MM.1S (cell line): Measurements from ENCODE around the gene MDGA2.

Experiments used
- DNase-seq: peaks from one replicate; pipeline ENCODE4 v3.0.0-alpha.2; 2015
- H2AFZ ChIP-seq: fragments of 300-600 bp; sonication (generic); 2 replicates; pipeline ENCODE4 v1.6.0; 2016; ENCODE audit warnings: antibody characterized with exemption, low read length
- H3F3A ChIP-seq: fragments of 300-600 bp; sonication (generic); 2 replicates; pipeline ENCODE4 v1.6.1; 2016; ENCODE audit warnings: mild to moderate bottlenecking, antibody characterized with exemption, low read length, moderate library complexity, mixed read lengths; ENCODE audit not compliant: insufficient read depth
- H3K27ac ChIP-seq: fragments of 300-600 bp; sonication (generic); 2 replicates; pipeline ENCODE4 v1.5.1; 2016; ENCODE audit warnings: mild to moderate bottlenecking, low read length
- H3K27me3 ChIP-seq: fragments of 300-600 bp; sonication (generic); replicated peaks from 2 replicates; pipeline ENCODE4 v1.6.0; 2016; ENCODE audit warnings: low read length; ENCODE audit not compliant: insufficient read depth
- H3K36me3 ChIP-seq: fragments of 300-600 bp; sonication (generic); replicated peaks from 2 replicates; pipeline ENCODE4 v1.6.1; 2016; ENCODE audit warnings: mild to moderate bottlenecking, low read length, mixed read lengths; ENCODE audit not compliant: insufficient read depth
- H3K4me1 ChIP-seq: fragments of 300-600 bp; sonication (generic); 2 replicates; pipeline ENCODE4 v1.6.1; 2016; ENCODE audit warnings: low read length, mixed read lengths
- H3K4me2 ChIP-seq: fragments of 300-600 bp; sonication (generic); 2 replicates; pipeline ENCODE4 v1.6.0; 2016; ENCODE audit warnings: low read depth, low read length
- H3K4me3 ChIP-seq: fragments of 300-600 bp; sonication (generic); 2 replicates; pipeline ENCODE4 v1.5.1; 2016; ENCODE audit warnings: low read length, mixed read lengths
- H3K79me2 ChIP-seq: fragments of 300-600 bp; sonication (generic); 2 replicates; pipeline ENCODE4 v1.6.1; 2016; ENCODE audit warnings: mixed run types, low read length, mixed read lengths
- H3K9ac ChIP-seq: fragments of 300-600 bp; sonication (generic); 2 replicates; pipeline ENCODE4 v1.6.1; 2016; ENCODE audit warnings: low read length, mixed read lengths
- H3K9me2 ChIP-seq: fragments of 300-600 bp; sonication (generic); replicated peaks from 2 replicates; pipeline ENCODE4 v1.6.1; 2016; ENCODE audit warnings: mild to moderate bottlenecking, low read length, mixed read lengths; ENCODE audit not compliant: insufficient read depth
- H3K9me3 ChIP-seq: fragments of 300-600 bp; sonication (generic); replicated peaks from 2 replicates; pipeline ENCODE4 v1.6.1; 2016; ENCODE audit warnings: mild to moderate bottlenecking, low read length, mixed read lengths; ENCODE audit not compliant: insufficient read depth
- H4K20me1 ChIP-seq: fragments of 300-600 bp; sonication (generic); 2 replicates; pipeline ENCODE4 v1.6.1; 2016; ENCODE audit warnings: mild to moderate bottlenecking, low read length, moderate library complexity, mixed read lengths; ENCODE audit not compliant: insufficient read depth
- EZH2 ChIP-seq: fragments of 300-600 bp; sonication (generic); optimal IDR thresholded peaks from 2 replicates; pipeline ENCODE3; 2017; ENCODE audit warnings: low read depth, mild to moderate bottlenecking, antibody characterized with exemption, low read length, mixed read lengths
- EZH2phosphoT487 ChIP-seq: fragments of 300-600 bp; sonication (generic); IDR thresholded peaks from 2 replicates; pipeline ENCODE4 v1.6.1; 2018; ENCODE audit warnings: antibody characterized with exemption, low read length
- TF ChIP-seq, protein P1 (sequence below): fragments of 300-600 bp; sonication (generic); IDR thresholded peaks from 2 replicates; pipeline ENCODE4 v1.5.1; 2016; ENCODE audit warnings: antibody characterized with exemption, low read length, mixed read lengths

Gene MDGA2

DNA sequence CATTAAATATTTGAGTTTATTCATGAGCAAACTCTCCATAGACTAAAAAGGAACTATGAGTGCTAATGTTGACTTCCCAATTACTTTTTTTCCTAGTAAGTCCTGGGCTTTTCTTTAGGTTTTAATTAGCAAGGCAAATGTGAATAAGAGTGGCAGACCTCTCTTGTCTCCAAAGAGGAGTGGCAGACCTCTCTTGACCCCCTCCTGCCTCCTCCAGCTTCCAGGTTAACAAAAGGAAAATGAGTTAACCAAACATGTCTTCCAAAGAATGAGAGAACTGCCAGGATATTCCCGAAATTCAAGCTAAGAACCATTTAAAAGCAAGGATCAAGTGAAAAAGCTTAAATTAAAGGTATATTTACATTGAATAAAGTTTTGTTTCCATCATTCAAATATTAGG lies 253.2 kb downstream of the MDGA2 start:
- no peak overlapping the region for H2AFZ ChIP-seq
- H3K4me1 ChIP-seq: no peaks in the 10 kb centered on the region
- no peak overlapping the region for H3K4me2 ChIP-seq
- no peaks in the 10 kb centered on the region for H3K9me2 ChIP-seq
- H3F3A ChIP-seq: no peaks in the 10 kb centered on the region
- H3K36me3 ChIP-seq: no peaks in the 10 kb centered on the region
- H3K9ac ChIP-seq: no peak overlapping the region
- no peaks in the 10 kb centered on the region for H3K79me2 ChIP-seq
- no peaks in the 10 kb centered on the region for H3K27me3 ChIP-seq
- H3K9me3 ChIP-seq: no peaks in the 10 kb centered on the region
- no peak overlapping the region for H3K27ac ChIP-seq
- H4K20me1 ChIP-seq: no peaks in the 10 kb centered on the region
- no peak overlapping the region for H3K4me3 ChIP-seq
- no peak for DNase-seq
- TF ChIP-seq, protein P1, sequence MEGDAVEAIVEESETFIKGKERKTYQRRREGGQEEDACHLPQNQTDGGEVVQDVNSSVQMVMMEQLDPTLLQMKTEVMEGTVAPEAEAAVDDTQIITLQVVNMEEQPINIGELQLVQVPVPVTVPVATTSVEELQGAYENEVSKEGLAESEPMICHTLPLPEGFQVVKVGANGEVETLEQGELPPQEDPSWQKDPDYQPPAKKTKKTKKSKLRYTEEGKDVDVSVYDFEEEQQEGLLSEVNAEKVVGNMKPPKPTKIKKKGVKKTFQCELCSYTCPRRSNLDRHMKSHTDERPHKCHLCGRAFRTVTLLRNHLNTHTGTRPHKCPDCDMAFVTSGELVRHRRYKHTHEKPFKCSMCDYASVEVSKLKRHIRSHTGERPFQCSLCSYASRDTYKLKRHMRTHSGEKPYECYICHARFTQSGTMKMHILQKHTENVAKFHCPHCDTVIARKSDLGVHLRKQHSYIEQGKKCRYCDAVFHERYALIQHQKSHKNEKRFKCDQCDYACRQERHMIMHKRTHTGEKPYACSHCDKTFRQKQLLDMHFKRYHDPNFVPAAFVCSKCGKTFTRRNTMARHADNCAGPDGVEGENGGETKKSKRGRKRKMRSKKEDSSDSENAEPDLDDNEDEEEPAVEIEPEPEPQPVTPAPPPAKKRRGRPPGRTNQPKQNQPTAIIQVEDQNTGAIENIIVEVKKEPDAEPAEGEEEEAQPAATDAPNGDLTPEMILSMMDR: no peak
- TF ChIP-seq EZH2phosphoT487 (no peak), EZH2 (no peak)

DNA sequence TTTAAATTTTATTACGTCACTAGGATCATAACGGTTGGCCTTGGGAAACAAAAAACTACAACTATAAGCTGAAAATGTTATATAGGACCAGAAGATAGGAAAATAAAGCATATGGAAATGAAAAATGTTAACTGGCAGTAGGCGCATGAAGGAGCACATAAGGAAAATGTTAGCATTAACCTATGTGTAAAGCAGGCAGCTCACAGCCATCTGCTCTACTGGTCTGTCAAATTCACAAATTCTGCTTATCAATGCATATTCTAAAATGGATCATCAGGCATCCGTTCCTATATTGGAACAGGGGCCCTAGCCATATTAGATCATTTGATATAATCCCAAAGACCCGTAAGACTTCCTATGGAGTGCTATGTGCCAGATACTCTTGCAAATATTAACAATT lies 263.9 kb downstream of the MDGA2 start:
- Histone ChIP-seq H3F3A (no peaks in the 10 kb centered on the region), H4K20me1 (no peaks in the 10 kb centered on the region), H3K27me3 (no peaks in the 10 kb centered on the region), H3K27ac (no peak overlapping the region), H3K79me2 (no peaks in the 10 kb centered on the region), H3K9me3 (no peaks in the 10 kb centered on the region), H3K4me1 (0 out of 2 replicates have a peak, but pooled peaks cover 3% of the 10 kb centered on the region), H3K9ac (no peak overlapping the region), H3K4me3 (no peak overlapping the region), H3K36me3 (no peaks in the 10 kb centered on the region), H3K9me2 (no peaks in the 10 kb centered on the region), H3K4me2 (no peak overlapping the region), H2AFZ (no peak overlapping the region)
- no peak for TF ChIP-seq EZH2phosphoT487
- no peak for TF ChIP-seq EZH2
- TF ChIP-seq, protein P1: no peak
- no peak for DNase-seq

DNA sequence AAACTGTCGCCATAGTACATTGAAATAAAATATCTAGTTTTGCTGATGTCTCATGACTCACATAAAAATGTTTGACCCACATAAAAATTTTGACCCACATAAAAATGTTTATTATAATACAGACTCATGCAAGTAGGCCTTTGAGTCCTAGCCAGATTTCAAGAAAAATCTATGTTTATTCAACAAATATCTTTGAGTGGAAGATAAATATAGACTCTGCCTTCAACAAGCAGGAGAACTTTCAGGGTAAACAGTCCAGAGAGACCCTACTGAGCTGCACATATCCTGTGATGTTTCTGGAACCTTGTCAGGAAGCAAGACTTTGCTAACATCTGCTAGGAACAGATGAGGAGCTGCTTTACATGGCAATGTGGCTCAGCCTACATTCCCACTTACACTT lies 283.1 kb downstream of the MDGA2 start:
- Histone ChIP-seq H3K9ac (no peak overlapping the region), H3K4me3 (no peak overlapping the region), H3K4me2 (no peak overlapping the region), H4K20me1 (no peaks in the 10 kb centered on the region), H3K79me2 (no peaks in the 10 kb centered on the region), H2AFZ (no peak overlapping the region), H3K9me3 (no peaks in the 10 kb centered on the region), H3F3A (no peaks in the 10 kb centered on the region), H3K27ac (no peak overlapping the region), H3K4me1 (no peaks in the 10 kb centered on the region), H3K27me3 (no peaks in the 10 kb centered on the region), H3K36me3 (no peaks in the 10 kb centered on the region), H3K9me2 (no peaks in the 10 kb centered on the region)
- DNase-seq: no peak
- TF ChIP-seq EZH2: no peak
- TF ChIP-seq, protein P1: no peak
- TF ChIP-seq EZH2phosphoT487: no peak
